Peyer's patch (tissue), 4 donors: ENCODE results near the gene RPS23.

Experiments used
- POLR2A ChIP-seq, 2 donors: fragments of 450-650 bp; IDR thresholded peaks; one replicate each; pipeline ENCODE4 v1.5.1; 2017; ENCODE audit warnings: antibody characterized with exemption in 2 of 2, mild to moderate bottlenecking in 2 of 2, moderate library complexity in 2 of 2
- TF ChIP-seq, protein P1 (sequence below), 6 experiments: fragments of 450-650 bp in 4 of 6; fragments of 200-600 bp in 2 of 6; sonication (generic) in 1 of 6; IDR thresholded peaks; one replicate each; pipeline ENCODE4 v1.5.1; 2017 to 2019; ENCODE audit warnings: antibody characterized with exemption in 6 of 6, mild to moderate bottlenecking in 3 of 6, moderate library complexity in 1 of 6

DNA sequence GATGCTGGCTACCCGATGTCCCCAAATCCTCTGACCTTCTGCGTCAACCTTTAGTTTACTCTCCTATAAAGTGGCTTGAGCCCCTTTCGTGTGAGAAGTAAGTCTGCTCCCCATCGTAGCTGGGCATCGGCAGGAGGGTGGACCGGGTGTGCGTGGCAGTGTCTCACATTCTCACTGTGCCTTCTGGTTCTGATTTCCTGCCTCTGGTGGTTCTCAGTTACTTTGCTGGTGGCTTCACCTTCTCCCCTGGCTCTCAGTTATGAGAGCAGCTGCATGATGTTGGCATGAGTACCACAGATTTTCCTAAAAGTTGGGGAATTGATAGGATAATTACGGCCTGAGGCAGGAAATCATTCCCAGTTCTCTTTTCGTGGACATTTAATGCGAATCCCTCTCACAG is 47.0 kb upstream of the RPS23 start:
- TF ChIP-seq, protein P1, sequence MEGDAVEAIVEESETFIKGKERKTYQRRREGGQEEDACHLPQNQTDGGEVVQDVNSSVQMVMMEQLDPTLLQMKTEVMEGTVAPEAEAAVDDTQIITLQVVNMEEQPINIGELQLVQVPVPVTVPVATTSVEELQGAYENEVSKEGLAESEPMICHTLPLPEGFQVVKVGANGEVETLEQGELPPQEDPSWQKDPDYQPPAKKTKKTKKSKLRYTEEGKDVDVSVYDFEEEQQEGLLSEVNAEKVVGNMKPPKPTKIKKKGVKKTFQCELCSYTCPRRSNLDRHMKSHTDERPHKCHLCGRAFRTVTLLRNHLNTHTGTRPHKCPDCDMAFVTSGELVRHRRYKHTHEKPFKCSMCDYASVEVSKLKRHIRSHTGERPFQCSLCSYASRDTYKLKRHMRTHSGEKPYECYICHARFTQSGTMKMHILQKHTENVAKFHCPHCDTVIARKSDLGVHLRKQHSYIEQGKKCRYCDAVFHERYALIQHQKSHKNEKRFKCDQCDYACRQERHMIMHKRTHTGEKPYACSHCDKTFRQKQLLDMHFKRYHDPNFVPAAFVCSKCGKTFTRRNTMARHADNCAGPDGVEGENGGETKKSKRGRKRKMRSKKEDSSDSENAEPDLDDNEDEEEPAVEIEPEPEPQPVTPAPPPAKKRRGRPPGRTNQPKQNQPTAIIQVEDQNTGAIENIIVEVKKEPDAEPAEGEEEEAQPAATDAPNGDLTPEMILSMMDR (IDR thresholded peaks at IDR 0.05) = no peak
- no peak for TF ChIP-seq POLR2A (IDR thresholded peaks at IDR 0.05)
